ENCODE results near the gene TUBA3C.

DNA sequence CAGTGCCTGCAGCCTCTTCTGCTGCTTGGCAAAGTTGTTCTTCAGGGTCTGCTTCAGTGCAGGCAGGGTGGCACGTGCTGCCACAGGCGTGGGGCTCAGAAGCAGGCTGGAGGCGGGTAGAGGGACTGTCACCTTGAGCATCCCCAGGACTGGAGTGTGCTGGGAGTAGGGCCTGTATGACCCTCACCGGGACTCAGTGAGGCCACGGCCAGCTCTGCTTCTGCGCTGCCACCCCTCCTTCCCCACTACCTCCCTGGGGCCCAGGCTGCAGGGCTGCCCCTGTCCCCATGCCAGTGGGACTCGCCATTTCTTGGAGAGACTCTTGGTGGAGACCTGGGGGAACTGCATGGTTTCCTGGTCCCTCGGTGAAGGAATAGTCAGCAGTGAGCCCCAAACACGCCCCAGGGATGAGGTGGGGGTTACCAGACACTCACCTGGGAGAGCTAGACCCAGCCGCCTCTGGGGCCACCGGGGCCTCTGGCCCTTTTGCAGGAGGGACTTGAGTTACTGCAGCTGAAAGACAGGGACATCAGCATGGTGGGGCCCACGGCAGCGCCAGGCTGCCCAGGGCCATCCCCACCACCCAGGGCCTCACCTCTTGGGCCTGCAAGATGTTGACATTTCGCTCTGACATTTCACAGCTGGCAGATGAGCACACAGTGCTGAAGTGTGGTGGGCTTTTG lies 29.9 kb downstream of the TUBA3C start:
- TF ChIP-seq, protein P1, sequence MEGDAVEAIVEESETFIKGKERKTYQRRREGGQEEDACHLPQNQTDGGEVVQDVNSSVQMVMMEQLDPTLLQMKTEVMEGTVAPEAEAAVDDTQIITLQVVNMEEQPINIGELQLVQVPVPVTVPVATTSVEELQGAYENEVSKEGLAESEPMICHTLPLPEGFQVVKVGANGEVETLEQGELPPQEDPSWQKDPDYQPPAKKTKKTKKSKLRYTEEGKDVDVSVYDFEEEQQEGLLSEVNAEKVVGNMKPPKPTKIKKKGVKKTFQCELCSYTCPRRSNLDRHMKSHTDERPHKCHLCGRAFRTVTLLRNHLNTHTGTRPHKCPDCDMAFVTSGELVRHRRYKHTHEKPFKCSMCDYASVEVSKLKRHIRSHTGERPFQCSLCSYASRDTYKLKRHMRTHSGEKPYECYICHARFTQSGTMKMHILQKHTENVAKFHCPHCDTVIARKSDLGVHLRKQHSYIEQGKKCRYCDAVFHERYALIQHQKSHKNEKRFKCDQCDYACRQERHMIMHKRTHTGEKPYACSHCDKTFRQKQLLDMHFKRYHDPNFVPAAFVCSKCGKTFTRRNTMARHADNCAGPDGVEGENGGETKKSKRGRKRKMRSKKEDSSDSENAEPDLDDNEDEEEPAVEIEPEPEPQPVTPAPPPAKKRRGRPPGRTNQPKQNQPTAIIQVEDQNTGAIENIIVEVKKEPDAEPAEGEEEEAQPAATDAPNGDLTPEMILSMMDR (IDR thresholded peaks at IDR 0.05): no peak
- no peak for TF ChIP-seq POLR2AphosphoS5 (IDR thresholded peaks at IDR 0.05)
- no peak for TF ChIP-seq POLR2A (IDR thresholded peaks at IDR 0.05)
